HG02678 (cell line): ENCODE data around the gene CFL1.

Experiments
- ATAC-seq: cut with Tn5 transposase; IDR thresholded peaks from one replicate; pipeline ENCODE4 v1.9.1; 2021; ENCODE audit warnings: mild to moderate bottlenecking, moderate library complexity; ENCODE audit not compliant: unreplicated experiment

The CFL1 gene

DNA sequence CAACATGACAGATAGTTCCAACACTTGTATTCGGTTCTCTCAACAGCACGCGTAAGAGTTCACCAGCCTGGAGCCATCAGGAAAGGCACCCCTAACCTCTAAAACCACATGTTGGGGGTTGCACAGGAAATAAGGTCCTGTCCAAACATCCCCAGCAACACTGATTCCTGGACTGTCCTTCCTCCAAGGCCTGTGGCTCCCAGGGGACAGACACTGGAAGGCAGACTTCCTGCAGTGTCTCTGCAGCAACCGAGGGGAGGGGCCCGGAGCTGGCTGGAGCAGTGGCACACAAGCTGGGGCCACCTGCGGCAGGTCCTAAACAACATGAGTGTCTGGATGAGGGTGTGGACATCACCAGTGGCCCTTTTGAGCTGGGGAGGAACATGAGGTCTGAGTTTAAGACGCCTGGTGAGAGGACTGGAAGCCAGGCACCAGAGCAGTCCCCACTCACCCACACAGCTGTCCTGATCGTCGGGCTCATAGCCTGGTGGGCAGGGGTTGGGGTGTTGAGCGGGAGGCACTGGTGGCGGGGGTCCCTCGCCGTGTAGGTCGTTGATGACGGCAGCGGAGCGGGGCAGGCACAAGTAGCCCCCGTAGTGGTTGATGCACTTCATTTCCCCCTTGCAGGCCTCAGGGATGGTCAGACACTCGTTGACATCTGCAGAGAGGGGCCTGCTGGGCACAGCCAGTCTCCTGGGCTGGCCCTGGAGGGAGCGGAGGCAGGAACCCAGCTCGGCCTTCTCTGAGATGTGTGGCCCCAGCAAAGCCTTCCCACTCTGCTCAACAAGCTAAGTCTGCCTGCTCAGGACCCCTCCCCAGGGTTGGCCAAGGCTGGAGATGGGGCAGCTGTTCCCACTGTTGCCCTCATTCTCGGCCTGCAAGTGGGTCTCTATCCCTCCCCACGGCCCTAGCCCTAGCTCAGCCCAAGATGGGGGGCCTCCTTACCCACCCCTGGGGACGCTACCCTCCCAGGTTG is 13.0 kb upstream of the CFL1 start:
- no peak for ATAC-seq

DNA sequence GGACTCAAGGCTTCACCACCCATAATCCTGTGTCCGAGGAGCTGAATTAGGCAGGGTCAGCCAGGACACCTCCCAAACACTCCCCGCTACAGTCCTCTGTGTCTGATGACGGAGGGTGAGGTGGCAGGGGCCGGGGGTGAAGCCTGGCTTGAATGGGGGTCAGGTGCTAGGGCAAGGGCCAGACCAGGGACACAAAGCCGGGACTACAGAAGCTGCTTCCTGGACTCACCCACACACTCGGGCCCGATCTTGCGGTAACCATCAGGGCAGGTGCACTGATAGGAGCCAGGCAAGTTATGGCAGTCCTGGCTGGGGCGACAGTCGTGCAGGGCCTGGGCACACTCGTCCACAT is 12.3 kb upstream of the CFL1 start:
- ATAC-seq, result no peak

DNA sequence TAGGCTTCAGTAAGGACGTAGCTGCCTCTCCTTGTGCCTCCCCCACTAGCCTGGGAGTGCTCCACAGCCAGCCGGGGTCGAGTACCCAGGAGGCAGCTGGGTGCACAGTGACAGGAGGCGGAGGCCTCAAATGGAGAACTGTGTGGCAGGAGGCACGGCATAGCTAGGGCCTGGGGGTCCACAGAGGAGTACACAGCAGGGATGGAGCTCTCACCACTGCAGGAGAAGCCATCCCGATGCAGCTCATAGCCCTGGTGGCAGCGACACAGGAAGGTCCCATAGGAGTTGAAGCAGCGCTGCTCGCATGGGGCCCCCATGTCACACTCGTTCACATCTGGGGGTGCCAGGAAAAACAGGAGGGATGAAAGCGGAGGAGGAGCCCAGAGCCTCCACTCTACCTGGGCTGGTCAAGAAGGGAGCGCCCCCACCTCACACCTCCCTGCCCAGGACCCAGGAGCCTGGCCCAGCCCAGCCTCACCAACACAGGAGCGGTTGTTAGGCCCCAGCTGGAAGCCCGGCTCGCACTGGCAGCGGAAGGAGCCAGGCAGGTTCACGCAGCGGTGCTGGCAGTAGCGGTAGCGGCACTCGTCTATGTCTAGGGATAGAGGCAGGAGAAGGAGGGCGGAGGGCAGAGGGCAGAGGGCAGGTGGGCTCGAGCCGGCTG is 11.8 kb upstream of the CFL1 start:
- ATAC-seq, result no peak

DNA sequence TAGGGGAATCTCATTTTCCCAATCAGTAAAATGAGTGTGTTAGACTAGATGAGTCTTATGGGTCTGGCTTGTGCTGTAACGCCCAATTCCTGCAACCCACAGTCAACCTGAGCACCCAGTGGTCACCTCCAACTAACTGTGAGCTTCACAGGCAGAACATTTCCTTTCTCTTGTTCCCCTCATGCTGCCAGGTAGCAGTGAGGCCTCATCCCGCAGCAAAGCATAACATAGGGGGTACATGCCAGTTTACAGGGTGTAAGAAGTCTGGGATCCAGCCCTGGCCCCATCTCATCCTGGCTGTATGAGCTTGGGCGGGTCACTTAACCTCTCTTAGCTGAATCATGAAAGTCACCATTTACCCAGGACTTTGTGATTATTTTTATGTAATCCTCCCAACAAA is 10.9 kb upstream of the CFL1 start:
- ATAC-seq, result no peak

- no peak for ATAC-seq
Observed at GRCh38 chr11:65868076-65868667, 10.2 kb upstream of the CFL1 start.

- no peak for ATAC-seq
Observed at GRCh38 chr11:65867284-65868071, 9.5 kb upstream of the CFL1 start.

DNA sequence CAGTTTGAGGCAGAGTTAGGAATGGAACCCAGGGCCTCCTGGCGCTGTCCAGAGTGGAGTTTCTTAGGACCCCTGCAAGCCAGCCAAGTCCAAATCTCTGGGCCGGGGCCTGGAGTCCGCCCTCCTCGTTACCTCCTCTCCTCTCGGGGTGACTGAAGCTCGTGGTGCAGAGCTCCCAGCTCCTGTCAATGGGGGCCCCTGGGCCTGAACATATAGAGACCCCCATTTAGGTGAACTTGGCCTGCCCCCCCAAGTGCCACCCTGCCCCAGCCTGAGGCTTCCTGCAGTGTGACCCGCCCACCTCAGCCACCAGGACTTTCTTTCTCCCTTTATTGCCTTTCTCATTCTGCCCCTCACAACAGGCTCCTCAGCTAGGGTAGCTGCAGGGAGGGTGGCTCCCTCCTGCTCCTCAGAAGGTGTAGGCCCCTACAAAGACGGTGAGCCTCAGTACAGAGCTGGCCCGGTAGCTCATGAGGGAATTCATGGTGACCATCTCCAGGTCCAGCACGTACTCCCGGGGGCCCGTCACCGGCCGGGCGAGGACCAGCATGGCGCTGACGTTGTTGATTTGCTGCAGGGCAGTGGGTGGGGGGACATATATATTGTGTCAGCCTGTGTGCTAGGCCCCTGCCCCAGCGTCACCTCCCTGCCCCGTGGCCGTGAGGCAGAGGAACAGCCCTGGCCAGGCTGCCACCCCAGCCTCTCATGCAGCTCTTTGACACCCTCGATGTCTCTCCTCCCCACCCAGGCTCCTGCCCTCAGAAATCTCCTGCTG is 8.7 kb upstream of the CFL1 start:
- ATAC-seq, result no peak

- no peak for ATAC-seq
Observed at GRCh38 chr11:65865550-65866172, 7.7 kb upstream of the CFL1 start.

GRCh38 chr11:65864706-65865471 is 6.9 kb upstream of the CFL1 start:
- no peak for ATAC-seq

DNA sequence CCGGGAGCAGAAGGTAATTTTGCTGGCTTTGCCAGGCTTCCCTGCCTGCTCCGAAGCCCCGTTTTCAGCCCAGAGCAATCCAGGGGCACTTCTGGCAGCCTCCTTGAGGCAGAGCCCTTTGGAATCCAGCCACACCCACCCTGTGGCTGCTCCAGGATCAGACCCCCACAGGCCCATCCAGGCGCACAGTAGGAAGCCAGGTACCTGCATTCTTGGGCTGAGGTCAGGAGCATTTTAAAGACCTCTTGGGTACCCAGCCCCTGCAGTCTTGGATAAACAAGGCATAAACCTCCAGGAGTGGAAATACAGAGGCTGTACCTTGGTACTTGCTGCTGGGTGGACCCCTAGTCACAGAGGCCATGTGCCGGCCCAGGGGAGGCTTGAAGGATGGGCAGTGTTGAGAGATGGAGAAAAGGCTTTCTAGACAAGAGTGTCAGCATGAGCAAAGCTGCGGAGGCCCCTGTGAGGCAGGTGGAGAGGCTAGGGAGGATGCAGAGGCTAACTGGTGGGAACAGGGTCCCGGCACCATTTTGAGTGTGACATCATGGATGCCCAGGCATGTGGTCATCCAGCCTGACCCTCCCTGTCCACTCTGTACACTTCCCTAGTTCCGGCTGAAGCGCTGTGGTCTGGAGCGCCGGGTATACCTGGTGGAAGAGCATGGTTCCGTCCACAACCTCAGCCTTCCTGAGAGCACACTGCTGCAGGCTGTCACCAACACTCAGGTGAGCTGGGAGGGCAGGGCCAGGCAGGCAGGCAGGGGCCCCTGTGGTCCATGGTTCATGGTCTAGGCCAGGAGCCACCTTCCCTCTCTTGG is 6.1 kb upstream of the CFL1 start:
- ATAC-seq, result no peak

- ATAC-seq, result no peak
Observed at GRCh38 chr11:65862941-65863888, 5.2 kb upstream of the CFL1 start.

GRCh38 chr11:65862191-65862735 is 4.3 kb upstream of the CFL1 start:
- no peak for ATAC-seq

- ATAC-seq, result no peak
Observed at GRCh38 chr11:65861533-65862183, 3.7 kb upstream of the CFL1 start.

- ATAC-seq, result no peak
Observed at GRCh38 chr11:65861165-65861505, 3.2 kb upstream of the CFL1 start.

DNA sequence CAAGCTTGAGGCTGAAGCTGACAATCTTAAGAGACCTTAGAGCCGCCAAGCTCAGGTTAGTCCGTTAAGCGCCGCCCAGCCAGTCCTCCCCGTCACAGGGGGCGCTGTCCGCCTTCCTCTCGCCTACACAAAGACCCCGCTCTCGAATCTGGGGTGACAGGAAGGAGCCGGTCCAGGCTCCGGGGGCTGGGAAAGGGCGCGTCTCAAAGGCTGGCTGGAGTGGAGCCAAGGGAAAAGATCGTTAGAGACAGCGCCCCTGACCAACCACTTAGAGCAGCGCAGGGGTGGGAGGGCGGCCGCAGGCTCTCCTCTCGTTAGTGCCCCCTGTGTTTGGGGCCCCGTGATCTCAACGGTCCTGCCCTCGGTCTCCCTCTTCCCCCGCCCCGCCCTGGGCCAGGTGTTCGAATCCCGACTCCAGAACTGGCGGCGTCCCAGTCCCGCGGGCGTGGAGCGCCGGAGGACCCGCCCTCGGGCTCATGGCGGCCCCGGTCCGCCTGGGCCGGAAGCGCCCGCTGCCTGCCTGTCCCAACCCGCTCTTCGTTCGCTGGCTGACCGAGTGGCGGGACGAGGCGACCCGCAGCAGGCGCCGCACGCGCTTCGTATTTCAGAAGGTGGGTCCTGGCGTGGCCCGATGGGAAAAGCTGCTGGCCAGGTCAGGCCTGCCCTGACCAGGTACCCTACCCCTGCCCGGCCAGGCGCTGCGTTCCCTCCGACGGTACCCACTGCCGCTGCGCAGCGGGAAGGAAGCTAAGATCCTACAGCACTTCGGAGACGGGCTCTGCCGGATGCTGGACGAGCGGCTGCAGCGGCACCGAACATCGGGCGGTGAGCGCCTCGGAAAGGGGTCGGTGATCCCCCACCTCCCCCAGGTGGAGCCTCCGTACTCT is 2.5 kb upstream of the CFL1 start, which contains the start of gene MUS81:
Gene MUS81 (plus strand): TSS at position 156 of the 887 bp plus-strand sequence. CDS start 321 bp downstream, at position 477.
- peak; percentile 26 for ATAC-seq
